Measurements from ENCODE around the gene SEM1. TPM values are rescaled to one million over a fixed set of nuclear protein-coding genes. Genes with fewer than 3 reads are reported as not detected.

The SEM1 gene
- total RNA-seq, 1 experiment from 2014 or later = 73.3 TPM

- TF ChIP-seq PRRX2 (CRISPR knock-in tag; IDR thresholded peaks at IDR 0.05) = no peak
- no peak for TF ChIP-seq MYBL2 (CRISPR knock-in tag; IDR thresholded peaks at IDR 0.05)
- TF ChIP-seq ZBTB21 (CRISPR knock-in tag; IDR thresholded peaks at IDR 0.05; ENCODE audit: borderline replicate concordance) = no peak
- TF ChIP-seq HMGXB4 (CRISPR knock-in tag; IDR thresholded peaks at IDR 0.05) = no peak
- no peak for TF ChIP-seq ERG (CRISPR knock-in tag; IDR thresholded peaks at IDR 0.05)
- no peak for TF ChIP-seq JUN (CRISPR knock-in tag; IDR thresholded peaks at IDR 0.05)
- no peak for TF ChIP-seq ZNF281 (CRISPR knock-in tag; IDR thresholded peaks at IDR 0.05)
- no peak for TF ChIP-seq STAT6 (CRISPR knock-in tag; conservative IDR thresholded peaks at IDR 0.05; ENCODE audit: low read depth)
- no peak for TF ChIP-seq ESRRA (CRISPR knock-in tag; IDR thresholded peaks at IDR 0.05; ENCODE audit: borderline replicate concordance)
- no peak for TF ChIP-seq ZMAT4 (CRISPR knock-in tag; IDR thresholded peaks at IDR 0.05)
- no peak for TF ChIP-seq NFATC4 (CRISPR knock-in tag; IDR thresholded peaks at IDR 0.05)
- peaks cover 4% of the 10 kb centered on the region for H3K9me3 Mint-ChIP-seq
- no peaks in the 10 kb centered on the region for H3K27me3 Mint-ChIP-seq (ENCODE audit: low read depth)
- no peaks in the 10 kb centered on the region for H3K4me1 Mint-ChIP-seq
- ATAC-seq (no peak), DNase-seq (ENCODE audit: low spot score) (no peak)
- H3K36me3 Mint-ChIP-seq = peaks cover 20% of the 10 kb centered on the region
- no peak overlapping the region for H3K27ac Mint-ChIP-seq
- CTCF ChIA-PET = no interaction called here
- no peak overlapping the region for H3K4me3 Mint-ChIP-seq
- POLR2A ChIA-PET = interaction anchor here (0.5 kb wide), 1 partner anchor 1719 kb away, joined by 3 read pairs; no protein-coding TSS in a partner anchor
These were observed 20.2 kb downstream of the SEM1 start for GRCh38 chr7:96689414-96689813.

- Mint-ChIP-seq H3K27me3 (ENCODE audit: low read depth) (no peaks in the 10 kb centered on the region), H3K4me1 (no peaks in the 10 kb centered on the region), H3K27ac (no peak overlapping the region), H3K36me3 (peaks cover 36% of the 10 kb centered on the region), H3K9me3 (peaks cover 21% of the 10 kb centered on the region), H3K4me3 (no peak overlapping the region)
- DNase-seq (ENCODE audit: low spot score) (no peak), ATAC-seq (no peak)
- CTCF ChIA-PET = no interaction called here
- POLR2A ChIA-PET = no interaction called here
- TF ChIP-seq MXD4 (CRISPR knock-in tag; IDR thresholded peaks at IDR 0.05; ENCODE audit: borderline replicate concordance) = no peak
- TF ChIP-seq ZNF317 (CRISPR knock-in tag; IDR thresholded peaks at IDR 0.05; ENCODE audit: borderline replicate concordance, low read depth) = no peak
- no peak for TF ChIP-seq ZBTB43 (CRISPR knock-in tag; IDR thresholded peaks at IDR 0.05)
- TF ChIP-seq ETV6 (CRISPR knock-in tag; IDR thresholded peaks at IDR 0.05) = no peak
- no peak for TF ChIP-seq ERG (CRISPR knock-in tag; IDR thresholded peaks at IDR 0.05)
- TF ChIP-seq SP1 (CRISPR knock-in tag; conservative IDR thresholded peaks at IDR 0.05) = no peak
- TF ChIP-seq GABPB1 (CRISPR knock-in tag; IDR thresholded peaks at IDR 0.05) = no peak
- no peak for TF ChIP-seq E2F4 (CRISPR knock-in tag; IDR thresholded peaks at IDR 0.05; ENCODE audit: borderline replicate concordance, low read depth)
- no peak for TF ChIP-seq USF1 (CRISPR knock-in tag; IDR thresholded peaks at IDR 0.05)
- TF ChIP-seq TP53 (CRISPR knock-in tag; IDR thresholded peaks at IDR 0.05) = no peak
These were observed 23.3 kb downstream of the SEM1 start for GRCh38 chr7:96686305-96686704.

All from WTC11 (cell line).